NCI-H82 (cell line): ENCODE data around the gene CCL22.
"Not testable (repeated sequence)": the region's sequence is repeated elsewhere in the genome, so short reads cannot be mapped to it uniquely, and the experiment has no call there.

ENCODE experiments used
- DNase-seq: peaks from one replicate; lab custom pipeline; 2025; lab: John Stamatoyannopoulos, UW

The CCL22 gene

DNA sequence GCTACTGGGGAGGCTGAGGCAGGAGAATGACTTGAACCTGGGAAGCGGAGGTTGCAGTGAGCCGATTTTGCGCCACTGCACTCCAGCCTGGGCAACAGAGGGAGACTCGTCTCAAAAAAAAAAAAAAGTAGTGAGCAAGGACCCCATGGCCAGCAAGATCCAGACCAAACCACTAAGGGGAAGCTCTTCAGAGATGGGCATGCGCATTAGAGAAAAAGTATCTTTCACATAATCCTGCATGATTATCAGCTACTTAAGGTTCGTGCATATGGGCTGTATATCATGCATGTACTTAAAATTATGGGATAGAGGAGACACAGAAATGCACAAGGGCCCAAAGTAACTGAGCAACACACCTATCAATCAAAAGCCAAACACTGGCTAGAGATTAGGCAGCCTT, 10.7 kb upstream of the CCL22 start:
- no peak for DNase-seq

DNA sequence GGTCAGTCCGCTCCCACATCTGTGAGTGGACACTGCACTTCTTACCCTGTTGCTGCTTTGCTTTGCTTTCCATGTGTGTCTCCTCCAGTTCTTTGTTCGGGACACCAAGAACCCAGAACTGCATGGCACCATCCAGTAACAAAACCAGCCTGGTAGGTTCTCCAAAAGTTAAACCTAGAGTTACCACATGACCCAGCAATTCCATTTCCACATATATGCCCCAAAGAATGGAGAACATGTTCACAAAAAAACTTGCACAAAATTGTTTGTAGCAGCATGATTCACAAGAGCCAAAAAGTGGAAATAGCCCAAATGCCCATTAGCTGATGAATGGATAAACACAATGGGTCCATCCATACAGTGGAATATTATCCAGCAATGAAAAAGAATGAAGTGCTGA, 10.3 kb upstream of the CCL22 start:
- no peak for DNase-seq

DNA sequence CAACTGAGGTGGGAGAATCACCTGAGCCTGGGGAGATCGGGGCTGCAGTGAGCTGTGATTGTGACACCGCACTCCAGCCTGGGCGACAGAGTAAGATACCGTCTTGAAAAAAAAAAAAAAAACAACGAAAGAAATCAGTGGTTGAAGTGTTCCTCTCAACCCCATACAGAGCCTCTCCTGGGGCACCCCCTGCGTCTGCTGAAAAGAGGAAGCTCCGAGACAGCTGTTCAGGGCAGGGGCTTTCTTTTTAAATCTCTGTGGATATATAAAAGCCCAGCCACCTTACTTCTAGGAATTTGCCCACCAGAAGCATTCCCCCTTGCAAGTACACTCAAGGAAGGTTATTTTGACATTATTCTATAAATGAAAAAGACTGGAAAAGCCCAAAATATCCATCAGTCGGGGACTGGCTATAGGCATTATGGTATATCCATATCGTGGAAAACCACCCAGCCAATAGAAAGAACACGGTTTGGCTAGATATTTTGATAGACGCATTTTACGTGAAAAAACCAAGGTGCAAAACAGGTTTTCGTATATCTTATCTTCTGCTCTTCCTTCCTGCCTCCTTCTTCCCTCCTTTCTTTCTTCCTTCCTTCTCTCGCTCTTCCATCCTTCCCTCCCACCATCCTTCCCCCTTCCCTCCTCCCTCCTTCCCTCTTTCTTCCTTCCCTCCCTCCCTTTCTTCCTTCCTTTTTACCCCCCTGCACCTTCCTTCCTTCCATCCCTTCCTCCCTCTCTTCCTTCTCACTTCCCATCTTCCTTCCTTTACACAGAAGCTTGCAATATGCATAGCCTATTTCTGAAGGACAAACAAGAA, 9.2 kb upstream of the CCL22 start:
- DNase-seq: no peak

DNA sequence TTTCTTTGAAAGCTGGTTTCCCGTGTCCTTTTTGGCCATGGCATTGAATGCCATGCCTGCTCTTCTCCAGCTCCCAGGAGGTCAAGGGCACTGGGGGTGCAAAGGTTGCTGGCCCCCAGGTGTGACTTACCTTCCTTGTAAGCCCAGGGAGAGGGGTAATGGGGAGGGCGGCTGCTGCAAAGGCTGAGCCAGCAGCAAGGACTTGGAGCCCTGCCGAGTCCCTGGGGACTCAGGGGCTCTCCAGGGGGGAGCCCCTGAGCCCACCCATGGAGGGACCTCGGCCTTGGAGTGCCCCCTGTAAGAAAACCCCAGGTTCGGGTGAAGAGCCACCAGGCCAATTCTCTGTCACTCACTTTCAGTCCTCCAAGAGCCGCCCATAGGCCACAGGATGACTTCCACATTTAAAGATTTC, 5.9 kb upstream of the CCL22 start:
- no peak for DNase-seq

DNA sequence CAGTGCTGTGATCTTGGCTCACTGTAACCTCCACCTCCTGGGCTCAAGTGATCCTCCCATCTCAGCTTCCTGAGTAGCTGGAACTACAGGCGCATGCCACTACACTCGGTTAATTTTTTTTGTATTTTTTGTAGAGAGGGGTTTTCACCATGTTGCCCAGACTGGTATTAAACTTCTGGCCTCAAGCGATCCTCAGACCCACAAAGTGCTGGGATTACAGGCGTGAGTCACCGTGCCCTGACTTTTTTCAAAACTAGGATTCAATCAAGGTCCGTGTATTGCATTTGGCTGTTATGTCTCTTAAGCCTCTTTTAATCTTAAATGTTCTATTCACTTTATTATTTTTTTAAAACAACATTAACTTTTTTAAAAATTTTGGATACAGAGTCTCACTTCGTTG, 4.3 kb upstream of the CCL22 start:
- DNase-seq: no peak

DNA sequence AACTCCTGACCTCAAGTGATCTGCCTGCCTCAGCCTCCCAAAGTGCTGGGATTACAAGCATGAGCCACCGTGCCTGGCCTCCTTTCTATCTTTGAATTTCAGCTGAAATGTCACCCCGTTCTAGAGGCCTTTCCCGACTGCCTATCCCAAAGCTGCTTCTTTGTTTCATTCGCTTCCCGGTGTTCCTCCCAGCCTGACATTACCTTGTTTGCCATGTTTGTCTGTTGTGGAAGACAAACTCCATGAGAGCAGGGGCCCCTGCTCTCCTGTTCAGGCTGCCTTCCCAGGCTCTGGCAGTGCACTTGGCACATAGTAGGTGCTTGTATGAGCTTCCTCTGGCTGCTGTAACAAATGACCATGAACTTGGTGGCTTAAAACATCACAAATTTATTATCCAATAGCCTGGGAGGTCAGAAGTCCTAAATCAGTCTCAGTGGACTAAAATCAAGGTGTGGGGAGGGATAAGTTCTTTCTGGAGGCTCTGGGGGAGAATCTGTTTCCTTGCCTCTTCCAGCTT, 2.6 kb upstream of the CCL22 start:
- no peak for DNase-seq

DNA sequence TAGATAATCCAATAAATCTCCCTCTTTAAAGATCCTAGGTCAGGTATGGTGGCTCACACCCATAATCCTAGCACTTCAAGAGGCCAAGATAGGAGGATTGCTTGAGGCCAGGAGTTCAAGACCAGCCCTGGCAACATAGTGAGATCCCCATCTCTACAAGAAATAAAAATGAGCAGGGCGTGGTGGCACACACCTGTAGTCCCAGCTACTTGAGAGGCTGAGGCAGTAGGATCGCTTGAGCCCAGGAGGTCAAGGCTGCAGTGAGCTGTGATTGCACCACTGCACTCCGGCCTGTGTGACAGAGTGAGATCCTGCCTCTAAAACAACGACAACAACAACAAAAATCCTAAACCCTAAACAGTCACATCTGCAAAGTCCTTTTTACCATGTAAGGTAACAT, 2.0 kb upstream of the CCL22 start:
- no peak for DNase-seq

DNA sequence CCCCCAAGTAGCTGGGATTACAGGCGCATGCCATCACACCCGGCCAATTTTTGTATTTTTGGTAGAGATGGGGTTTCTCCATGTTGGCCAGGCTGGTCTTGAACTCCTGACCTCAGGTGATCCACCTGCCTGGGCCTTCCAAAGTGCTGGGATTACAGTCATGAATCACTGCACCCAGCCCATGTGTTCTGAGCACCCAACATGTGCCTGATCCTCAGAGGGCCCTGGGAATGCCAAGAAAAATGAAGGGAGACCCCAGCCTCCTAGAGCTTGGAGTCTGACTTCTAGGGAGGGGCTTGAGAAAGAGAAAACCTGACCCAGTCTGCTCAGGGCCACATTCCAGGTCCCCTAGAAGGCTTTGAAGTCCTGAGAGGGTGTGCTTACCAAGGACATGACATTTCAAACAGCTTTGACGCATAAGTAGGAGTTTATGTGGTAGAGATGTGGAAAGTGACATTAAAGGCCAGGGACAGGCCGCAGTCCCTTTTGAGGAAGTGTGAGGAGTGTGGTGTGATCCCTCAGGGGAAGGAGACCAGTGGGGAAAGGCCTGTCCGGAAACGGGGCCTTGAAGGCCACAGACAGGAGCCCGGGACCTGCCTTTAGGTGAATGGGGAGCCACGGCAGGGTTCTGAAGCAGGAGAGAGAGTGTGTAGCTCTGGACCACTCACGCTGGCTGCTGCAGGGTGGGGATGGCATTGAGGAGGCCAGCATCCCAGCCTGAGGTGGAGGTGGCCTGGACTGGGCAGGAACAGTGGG, 1.1 kb upstream of the CCL22 start:
- no peak for DNase-seq

DNA sequence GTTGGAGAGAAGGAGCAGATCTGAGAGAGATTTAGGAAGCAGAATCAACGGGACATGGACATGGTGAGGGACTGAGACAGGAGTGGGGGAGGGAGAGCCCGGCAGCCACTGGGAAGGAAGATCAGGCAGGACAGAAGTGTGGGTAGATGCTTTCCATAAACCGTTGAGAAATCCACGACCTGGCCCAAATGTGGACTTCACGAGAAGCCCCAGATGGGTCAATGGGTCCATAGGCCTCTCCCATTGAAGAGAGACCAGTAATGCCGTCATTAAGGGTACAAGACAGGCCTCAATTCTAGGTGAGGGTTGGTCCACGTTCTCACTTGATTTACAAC, 530 bp upstream of the CCL22 start:
- DNase-seq: no peak

DNA sequence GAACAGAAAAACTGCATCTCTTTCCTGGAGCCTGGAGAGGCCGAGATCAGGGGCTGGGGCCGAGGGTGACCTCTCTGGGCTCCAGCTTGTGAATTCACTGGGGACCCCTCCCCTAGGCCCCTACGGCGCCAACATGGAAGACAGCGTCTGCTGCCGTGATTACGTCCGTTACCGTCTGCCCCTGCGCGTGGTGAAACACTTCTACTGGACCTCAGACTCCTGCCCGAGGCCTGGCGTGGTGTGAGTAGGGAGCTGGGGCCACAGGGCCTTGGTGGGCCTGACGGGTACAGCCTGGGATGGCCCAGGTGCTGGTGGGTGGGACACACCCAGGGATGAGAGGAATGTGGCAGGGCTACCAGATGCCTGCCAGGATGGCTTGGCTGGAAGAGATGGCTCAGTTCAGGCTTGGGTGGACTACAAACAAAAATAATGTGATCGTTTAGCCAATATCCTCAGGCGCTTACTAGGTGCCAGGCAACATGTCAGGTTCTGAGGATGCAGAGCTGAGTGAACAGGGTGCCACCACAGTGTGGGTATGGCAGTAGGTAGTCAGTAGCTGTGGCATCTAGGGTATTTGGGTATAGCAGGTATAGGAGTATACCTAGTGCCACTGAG, 1.8 kb downstream of the CCL22 start:
- no peak for DNase-seq

DNA sequence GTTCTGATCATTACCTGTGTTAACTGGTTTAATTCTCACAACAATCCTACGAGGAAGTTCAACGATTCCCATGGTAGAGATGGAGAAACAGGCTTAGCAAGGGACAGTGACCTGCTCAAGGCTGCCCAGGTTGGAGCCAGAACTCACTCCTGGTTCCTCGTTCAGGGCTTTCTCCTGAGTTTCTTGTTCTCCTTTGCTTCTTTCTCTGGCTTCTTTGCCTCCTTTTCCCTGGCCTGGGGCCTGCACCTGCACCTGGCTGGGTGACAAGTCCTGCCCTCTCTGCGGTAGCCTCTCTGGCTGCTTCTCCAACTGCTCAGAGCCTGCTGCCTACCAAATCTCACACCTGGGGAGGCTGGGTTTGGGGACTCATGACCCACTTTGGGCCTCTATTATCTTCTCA, 2.8 kb downstream of the CCL22 start:
- no peak for DNase-seq

DNA sequence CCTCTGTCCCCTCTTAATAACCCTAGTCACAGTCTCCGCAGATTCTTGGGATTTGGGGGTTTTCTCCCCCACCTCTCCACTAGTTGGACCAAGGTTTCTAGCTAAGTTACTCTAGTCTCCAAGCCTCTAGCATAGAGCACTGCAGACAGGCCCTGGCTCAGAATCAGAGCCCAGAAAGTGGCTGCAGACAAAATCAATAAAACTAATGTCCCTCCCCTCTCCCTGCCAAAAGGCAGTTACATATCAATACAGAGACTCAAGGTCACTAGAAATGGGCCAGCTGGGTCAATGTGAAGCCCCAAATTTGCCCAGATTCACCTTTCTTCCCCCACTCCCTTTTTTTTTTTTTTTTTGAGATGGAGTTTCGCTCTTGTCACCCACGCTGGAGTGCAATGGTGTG, 5.6 kb downstream of the CCL22 start:
- no peak for DNase-seq

DNA sequence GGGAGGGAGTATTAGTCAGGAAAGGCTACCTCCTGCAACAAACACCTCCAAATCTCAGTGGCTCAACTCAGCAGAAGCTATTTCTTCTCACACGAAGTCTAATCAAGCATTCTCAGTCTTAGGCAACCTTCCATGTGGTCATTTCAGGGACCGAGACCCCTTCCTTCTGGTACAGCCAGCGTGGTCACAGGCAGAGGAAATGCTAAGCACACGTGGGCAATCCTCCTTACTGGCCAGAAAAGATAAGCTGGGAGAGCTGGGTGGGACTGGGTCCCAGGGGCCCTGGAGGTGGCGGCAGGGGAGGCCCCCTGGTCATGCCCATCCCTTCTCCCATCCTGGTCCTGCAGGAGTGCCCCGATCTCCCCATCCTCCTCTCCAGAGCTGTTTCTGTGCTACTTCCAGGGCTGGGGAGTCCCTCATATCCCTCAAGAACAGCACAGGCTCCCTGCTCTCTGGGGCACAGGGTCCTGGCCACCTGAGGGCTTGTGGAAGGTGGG, 8.0 kb downstream of the CCL22 start:
- no peak for DNase-seq

DNA sequence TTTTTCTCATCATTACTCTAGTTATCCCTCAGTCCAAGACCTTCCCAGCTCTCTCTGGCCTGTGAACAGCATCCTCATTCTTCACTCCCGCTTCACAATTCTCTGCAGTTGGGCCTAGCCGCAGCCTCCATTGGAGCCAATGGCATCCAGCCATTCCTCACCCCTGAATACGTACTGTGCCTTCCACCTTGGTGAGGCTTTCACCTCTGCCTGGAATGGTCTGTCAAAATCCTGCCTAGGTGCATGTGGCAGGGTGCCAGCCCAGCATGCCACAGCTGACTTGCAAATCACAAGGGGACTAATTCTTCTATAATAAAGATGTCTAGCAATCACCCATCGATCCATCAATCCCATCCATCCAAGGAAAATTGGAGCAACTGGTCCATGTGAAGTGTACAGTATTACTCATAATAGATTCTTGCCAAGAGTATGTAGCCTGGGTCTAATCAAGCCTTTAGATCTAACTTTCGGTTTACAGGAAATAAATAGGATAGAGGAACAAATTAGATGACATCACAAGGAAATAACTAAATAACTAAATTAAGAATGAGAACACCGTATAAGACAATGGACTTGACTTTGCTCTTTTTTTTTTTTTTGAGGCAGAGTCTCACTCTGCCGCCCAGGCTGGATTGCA, 8.7 kb downstream of the CCL22 start:
- DNase-seq: no peak

DNA sequence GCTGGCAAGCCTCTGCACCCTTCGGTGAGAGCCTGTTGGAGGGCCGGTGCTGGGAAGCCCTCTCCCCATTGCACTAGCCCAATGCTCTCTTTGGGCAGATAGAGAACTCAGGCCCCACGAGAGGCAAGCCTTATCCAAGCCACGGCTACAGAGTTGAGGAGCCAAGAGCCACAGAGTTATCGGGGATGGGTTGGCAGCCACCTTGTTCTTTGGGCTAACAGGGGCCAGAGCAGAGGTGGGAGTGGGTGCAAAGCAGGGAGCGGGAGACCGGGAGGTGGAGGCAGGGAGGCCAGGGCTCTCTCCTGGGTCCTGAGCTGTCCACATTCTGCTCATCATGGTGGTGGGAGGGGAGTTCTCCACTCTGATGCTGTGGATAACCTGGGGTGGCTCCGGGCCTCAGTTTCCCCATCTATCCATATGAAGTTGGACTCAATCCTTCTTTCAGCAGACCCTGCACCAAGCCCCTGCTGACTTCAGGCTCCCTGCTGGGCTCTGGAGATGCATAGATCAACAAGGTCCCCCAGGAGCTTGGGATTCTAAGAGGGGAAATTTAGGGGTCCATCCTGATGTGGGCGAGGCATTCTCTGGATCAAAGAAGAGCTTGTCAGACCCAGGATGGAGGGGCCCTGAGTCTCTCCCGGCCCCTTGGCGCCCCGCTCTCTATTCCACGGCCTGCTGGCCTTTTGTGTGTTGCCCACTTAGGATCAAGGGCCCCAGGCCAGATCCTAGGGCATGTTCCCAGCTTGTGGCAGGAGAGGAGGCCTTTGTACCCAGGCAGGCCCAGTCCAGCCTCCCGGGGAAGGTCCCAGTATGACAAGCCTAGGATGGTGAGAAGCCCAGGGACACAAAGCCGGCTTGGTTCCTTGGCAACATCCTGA, 13.2 kb downstream of the CCL22 start:
- no peak for DNase-seq

DNA sequence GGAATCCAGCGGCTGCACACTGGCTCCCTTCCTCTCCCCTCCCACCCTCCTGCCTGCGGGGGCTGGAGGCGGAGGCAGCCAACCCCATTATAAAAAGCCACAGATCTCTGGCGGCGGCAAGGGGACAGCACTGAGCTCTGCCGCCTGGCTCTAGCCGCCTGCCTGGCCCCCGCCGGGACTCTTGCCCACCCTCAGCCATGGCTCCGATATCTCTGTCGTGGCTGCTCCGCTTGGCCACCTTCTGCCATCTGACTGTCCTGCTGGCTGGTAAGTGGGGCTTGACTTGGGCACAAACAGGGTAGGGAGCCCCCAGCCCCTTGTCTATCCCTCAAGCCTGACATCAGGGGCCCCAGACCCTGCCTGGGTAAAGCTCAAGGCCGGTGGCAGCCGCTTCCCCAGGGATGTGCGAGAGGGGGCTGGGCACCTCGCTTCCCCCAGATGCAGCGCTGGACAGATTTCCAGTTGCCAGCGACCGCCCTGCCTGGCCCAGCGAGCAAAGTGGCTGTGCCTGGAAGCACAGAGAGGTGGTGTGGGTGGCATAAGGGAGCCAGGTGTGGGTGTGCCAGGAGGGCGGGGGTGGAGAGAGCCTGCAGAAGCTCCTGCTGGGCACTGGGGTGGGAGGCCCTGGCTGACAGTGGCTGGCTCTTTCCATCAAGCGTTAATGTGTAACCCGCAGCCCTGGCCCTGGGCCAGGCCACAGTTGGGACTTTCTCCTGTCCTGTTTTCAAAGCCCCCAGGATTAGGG, 14.0 kb downstream of the CCL22 start, which contains the start of gene CX3CL1:
CX3CL1 (plus strand) TSS at position 119 of the 745 bp plus-strand sequence; CDS start at position 198, 79 bp downstream.
- DNase-seq: peak; percentile 75

DNA sequence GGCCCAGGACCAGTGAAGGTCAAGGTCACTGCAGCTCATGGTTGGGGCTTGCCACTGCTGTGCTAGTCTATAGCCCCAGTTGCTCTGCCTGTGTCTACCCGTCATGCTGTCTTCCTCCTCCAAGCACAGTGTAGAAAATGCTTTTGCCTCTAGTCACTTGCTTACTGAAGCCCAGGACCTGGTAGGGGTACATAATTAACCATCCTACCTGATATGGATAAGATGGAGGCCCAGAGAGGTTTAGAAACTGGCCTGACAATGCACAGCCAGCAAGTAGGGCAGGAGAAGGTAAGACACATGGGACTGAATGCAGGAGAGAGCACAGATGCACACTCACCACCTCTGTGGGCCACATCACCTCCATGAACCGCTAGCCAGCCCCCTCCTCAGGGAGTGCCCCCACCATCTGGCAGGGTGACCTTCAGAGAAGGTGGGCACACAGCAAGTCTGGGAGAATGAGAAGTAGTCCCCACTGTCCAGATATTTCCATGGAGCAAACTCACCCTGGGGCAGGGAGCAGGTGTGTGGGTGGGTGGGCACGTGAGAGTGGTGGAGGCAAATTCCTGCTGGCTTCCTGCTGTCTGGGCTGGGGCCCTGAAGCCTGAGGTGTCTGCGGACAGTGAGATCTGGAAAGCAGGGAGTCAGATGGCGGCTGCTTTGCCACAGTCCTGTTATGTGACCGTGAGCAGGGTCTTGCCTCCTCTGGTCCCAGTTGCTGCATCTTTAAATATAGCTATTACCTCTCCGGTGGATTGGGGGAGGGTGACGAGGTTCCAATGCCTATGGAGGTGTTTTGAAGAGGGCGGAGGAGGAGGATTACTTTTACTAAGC, 14.7 kb downstream of the CCL22 start:
- no peak for DNase-seq

DNA sequence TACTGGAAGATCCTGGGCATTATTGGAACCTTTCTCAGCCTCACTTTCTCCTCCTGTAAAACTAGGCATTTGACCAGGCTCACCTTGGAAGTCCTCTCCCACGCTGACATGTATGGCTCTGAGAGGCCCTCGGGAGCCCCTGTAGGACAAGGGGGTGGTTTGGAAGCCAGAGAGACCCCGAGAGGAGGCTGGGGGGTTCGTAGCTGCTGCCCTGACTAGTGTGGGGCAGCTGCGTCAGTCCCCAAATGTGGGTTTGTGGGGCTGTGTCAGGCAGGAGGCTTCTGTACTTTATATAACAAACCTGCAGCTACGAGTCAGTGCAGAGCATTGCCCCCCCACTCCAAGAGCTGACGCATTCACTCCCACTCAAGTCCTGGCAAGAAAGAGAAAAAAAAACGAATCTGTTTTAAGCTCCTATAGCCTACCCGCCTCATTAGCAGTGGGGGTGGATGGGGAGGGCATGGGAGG, 15.5 kb downstream of the CCL22 start:
- no peak for DNase-seq

DNA sequence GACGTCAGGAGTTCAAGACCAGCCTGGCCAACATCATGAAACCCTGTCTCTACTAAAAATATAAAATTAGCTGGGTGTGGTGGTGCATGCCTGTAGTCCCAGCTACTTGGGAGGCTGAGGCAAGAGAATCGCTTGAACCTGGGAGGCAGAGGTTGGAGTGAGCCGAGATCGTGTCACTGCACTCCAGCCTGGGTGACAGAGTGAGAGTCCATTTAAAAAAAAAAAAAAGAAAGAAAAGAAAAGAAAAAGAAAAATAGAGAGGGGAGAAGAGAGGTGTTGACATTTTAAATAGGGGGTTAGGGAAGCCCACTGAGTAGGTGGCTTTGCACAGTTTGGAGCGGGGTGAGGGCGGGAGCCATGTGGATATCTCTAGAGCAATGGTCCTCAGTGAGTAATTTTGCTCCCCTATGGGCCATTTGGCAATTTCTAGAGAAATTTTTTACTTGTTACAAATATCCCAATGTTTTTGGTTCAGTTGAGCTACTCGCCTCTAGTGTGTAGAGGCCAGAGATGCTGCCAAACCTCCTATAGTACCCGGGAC, 16.4 kb downstream of the CCL22 start:
- not testable (repeated sequence) for DNase-seq
